B cell (primary cell): Measurements from ENCODE around the gene IL1A. TPM values are rescaled to one million over a fixed set of nuclear protein-coding genes. Genes with fewer than 3 reads are reported as not detected.

Experiments
- ATAC-seq: fragments of 200-7000 bp; cut with Tn5 transposase; one replicate; pipeline ENCODE4 v1.10.0; 2021; ENCODE audit warnings: low read depth, mild to moderate bottlenecking, moderate number of reproducible peaks, moderate library complexity
- CTCF ChIA-PET: fragments of 350-600 bp; sonication (Branson Sonifier 250); formaldehyde crosslinking; loops from one replicate; lab custom pipeline; 2021; ENCODE audit warnings: antibody characterized with exemption, inconsistent platforms; lab: Charles Lee
- POLR2A ChIA-PET: fragments of 350-600 bp; sonication (Branson Sonifier 250); formaldehyde crosslinking; loops from one replicate; lab custom pipeline; 2021; ENCODE audit warnings: antibody characterized with exemption; lab: Charles Lee
- DNase-seq: peaks from one replicate; pipeline ENCODE4 v3.0.0; 2013
- H2AFZ ChIP-seq: 2 replicates; pipeline ENCODE4 v1.6.1; 2012; ENCODE audit warnings: mild to moderate bottlenecking, low read depth, low read length; ENCODE audit not compliant: insufficient read depth, poor library complexity, severe bottlenecking
- H3K27ac ChIP-seq, 2 donors: 1 replicate in 1 of 2; 2 replicates in 1 of 2; pipeline ENCODE4 v1.5.1; 2012 to 2013; ENCODE audit warnings: low read length in 2 of 2, mild to moderate bottlenecking in 2 of 2, moderate library complexity in 1 of 2
- H3K27me3 ChIP-seq, 4 experiments: fragments of 200-600 bp in 1 of 4; sonication (generic) in 1 of 4; replicated peaks in 1 of 4; 1 replicate in 2 of 4; 2 replicates in 2 of 4; pipeline versions ENCODE4 v1.6.1 to v1.7.0; 2013 to 2016; ENCODE audit warnings: low read length in 3 of 4, mild to moderate bottlenecking in 2 of 4, mixed read lengths in 1 of 4, moderate library complexity in 1 of 4; ENCODE audit not compliant: insufficient read depth in 4 of 4, control insufficient read depth in 3 of 4; ENCODE audit errors: control extremely low read depth in 1 of 4
- H3K36me3 ChIP-seq, 2 experiments: replicated peaks in 1 of 2; 1 replicate in 1 of 2; 2 replicates in 1 of 2; pipeline versions ENCODE4 v1.6.1 to v1.7.1; 2013; ENCODE audit warnings: low read length in 1 of 2; ENCODE audit not compliant: insufficient read depth in 2 of 2, control insufficient read depth in 1 of 2; ENCODE audit errors: control extremely low read depth in 1 of 2, extremely low read depth in 1 of 2
- H3K4me1 ChIP-seq, 2 donors: fragments of 200-600 bp in 1 of 2; sonication (generic) in 1 of 2; 1 replicate in 1 of 2; 2 replicates in 1 of 2; pipeline versions ENCODE4 v1.5.1 to v1.6.1; 2013 to 2017; ENCODE audit warnings: low read length in 2 of 2; ENCODE audit not compliant: control insufficient read depth in 2 of 2, insufficient read depth in 2 of 2
- H3K4me2 ChIP-seq: replicated peaks from 2 replicates; pipeline ENCODE3; 2012; ENCODE audit warnings: mild to moderate bottlenecking, low read depth, low read length; ENCODE audit not compliant: poor library complexity, severe bottlenecking
- H3K4me3 ChIP-seq, 5 experiments: fragments of 200-600 bp in 1 of 5; sonication (generic) in 1 of 5; 1 replicate in 3 of 5; 2 replicates in 2 of 5; pipeline versions ENCODE4 v1.5.1 to v1.7.0; 2011 to 2016; ENCODE audit warnings: low read length in 4 of 5, mild to moderate bottlenecking in 4 of 5, low read depth in 2 of 5, control low read depth in 1 of 5, moderate library complexity in 1 of 5; ENCODE audit not compliant: insufficient read depth in 1 of 5; ENCODE audit errors: control extremely low read depth in 1 of 5, extremely low read depth in 1 of 5
- H3K79me2 ChIP-seq: fragments of 200-600 bp; sonication (generic); one replicate; pipeline ENCODE4 v1.6.0; 2016; ENCODE audit warnings: low read length; ENCODE audit not compliant: control insufficient read depth, insufficient read depth
- H3K9ac ChIP-seq: fragments of 200-600 bp; sonication (generic); 2 replicates; pipeline ENCODE4 v1.6.1; 2017; ENCODE audit warnings: mild to moderate bottlenecking, low read length, moderate library complexity
- H3K9me3 ChIP-seq, 3 donors: one replicate each; pipeline versions ENCODE4 v1.6.1 to v1.7.1; 2013; ENCODE audit warnings: low read length in 2 of 3; ENCODE audit not compliant: control insufficient read depth in 2 of 3, insufficient read depth in 1 of 3; ENCODE audit errors: control extremely low read depth in 1 of 3
- H4K20me1 ChIP-seq: 2 replicates; pipeline ENCODE4 v1.6.0; 2012; ENCODE audit warnings: mild to moderate bottlenecking, low read length; ENCODE audit not compliant: insufficient read depth, control insufficient read depth, poor library complexity, severe bottlenecking
- H3K27ac Mint-ChIP-seq: one replicate; pipeline ENCODE4 v1.8.0; 2021; ENCODE audit warnings: mixed read lengths
- H3K27me3 Mint-ChIP-seq: one replicate; pipeline ENCODE4 v1.8.0; 2021; ENCODE audit warnings: mixed read lengths
- H3K4me1 Mint-ChIP-seq: one replicate; pipeline ENCODE4 v1.8.0; 2021; ENCODE audit warnings: mixed read lengths
- H3K4me3 Mint-ChIP-seq: one replicate; pipeline ENCODE4 v1.8.0; 2021; ENCODE audit warnings: mixed read lengths
- H3K9me3 Mint-ChIP-seq: one replicate; pipeline ENCODE4 v1.8.0; 2022; ENCODE audit warnings: mixed read lengths; ENCODE audit not compliant: insufficient read depth
- EZH2 ChIP-seq: IDR thresholded peaks from 2 replicates; pipeline ENCODE4 v1.6.1; 2012; ENCODE audit warnings: borderline replicate concordance, low read depth, mild to moderate bottlenecking, moderate library complexity, low read length; ENCODE audit not compliant: insufficient read depth, poor library complexity, severe bottlenecking
- WGBS: methylation state at CpG from one replicate; pipeline ENCODE4 v1.1.5; 2013; ENCODE audit warnings: missing lambda C conversion rate; ENCODE audit not compliant: insufficient coverage; 5-methylcytosine and 5-hydroxymethylcytosine counted together
- intact Hi-C: fragments of 100-400 bp; cut with micrococcal nuclease; formaldehyde crosslinking; loops from one replicate; pipeline ENCODE4 v1.10.0; 2022
- polyA plus RNA-seq: library from polyadenylated mRNA; depleted of rRNA; stranded (reverse); fragments of >200 nt; gene quantifications from 2 replicates; pipeline ENCODE4 v1.2.3, GENCODE V29; 2012
- total RNA-seq, 2 donors: library from RNA; stranded (reverse); fragments of 120-200 nt in 1 of 2; gene quantifications; 1 replicate in 1 of 2; 2 replicates in 1 of 2; pipeline versions ENCODE4 v1.2.3 to v1.2.4, GENCODE V29; 2013 to 2022
- TF ChIP-seq, protein P1 (sequence below): fragments of 200-600 bp; IDR thresholded peaks from one replicate; pipeline ENCODE4 v1.8.0; 2022; ENCODE audit warnings: antibody characterized with exemption, mild to moderate bottlenecking

Gene IL1A
- total and polyA plus RNA-seq, 2 donors (not counting 1 experiment from before 2014, with no cell fraction given), result 0.15 TPM; not detected in 1

GRCh38 chr2:112762276-112762675 lies 22.0 kb downstream of the IL1A start:
- TF ChIP-seq, protein P1, sequence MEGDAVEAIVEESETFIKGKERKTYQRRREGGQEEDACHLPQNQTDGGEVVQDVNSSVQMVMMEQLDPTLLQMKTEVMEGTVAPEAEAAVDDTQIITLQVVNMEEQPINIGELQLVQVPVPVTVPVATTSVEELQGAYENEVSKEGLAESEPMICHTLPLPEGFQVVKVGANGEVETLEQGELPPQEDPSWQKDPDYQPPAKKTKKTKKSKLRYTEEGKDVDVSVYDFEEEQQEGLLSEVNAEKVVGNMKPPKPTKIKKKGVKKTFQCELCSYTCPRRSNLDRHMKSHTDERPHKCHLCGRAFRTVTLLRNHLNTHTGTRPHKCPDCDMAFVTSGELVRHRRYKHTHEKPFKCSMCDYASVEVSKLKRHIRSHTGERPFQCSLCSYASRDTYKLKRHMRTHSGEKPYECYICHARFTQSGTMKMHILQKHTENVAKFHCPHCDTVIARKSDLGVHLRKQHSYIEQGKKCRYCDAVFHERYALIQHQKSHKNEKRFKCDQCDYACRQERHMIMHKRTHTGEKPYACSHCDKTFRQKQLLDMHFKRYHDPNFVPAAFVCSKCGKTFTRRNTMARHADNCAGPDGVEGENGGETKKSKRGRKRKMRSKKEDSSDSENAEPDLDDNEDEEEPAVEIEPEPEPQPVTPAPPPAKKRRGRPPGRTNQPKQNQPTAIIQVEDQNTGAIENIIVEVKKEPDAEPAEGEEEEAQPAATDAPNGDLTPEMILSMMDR, result no peak
- TF ChIP-seq EZH2, result no peak
- no peak overlapping the region for H3K9ac ChIP-seq
- H3K27ac ChIP-seq, result no peak overlapping the region
- H4K20me1 ChIP-seq, result no peaks in the 10 kb centered on the region
- Mint-ChIP-seq H3K9me3 (no peaks in the 10 kb centered on the region), H3K4me3 (no peak overlapping the region), H3K27me3 (no peaks in the 10 kb centered on the region), H3K4me1 (peaks cover 21% of the 10 kb centered on the region), H3K27ac (no peak overlapping the region)
- ChIA-PET POLR2A (no interaction called here), CTCF (interaction anchor here (0.7 to 1.0 kb wide), 2 partner anchors 9 to 10 kb away, joined by 3 to 4 read pairs; no protein-coding TSS in a partner anchor)
- peaks cover 13% of the 10 kb centered on the region for H3K79me2 ChIP-seq
- no peak for ATAC-seq
- no peak overlapping the region for H3K4me3 ChIP-seq
- H3K36me3 ChIP-seq, result no peaks in the 10 kb centered on the region
- H2AFZ ChIP-seq, result no peak overlapping the region
- no peak overlapping the region for H3K4me2 ChIP-seq
- DNase-seq, result no peak
- intact Hi-C loops, result loop anchor here (10.0 kb wide), 1 partner anchor 277 kb away; the partner anchor contains the start of gene TTL
- H3K9me3 ChIP-seq, result no peaks in the 10 kb centered on the region
- 94% methylated on average over 4 of the region's 4 CpGs for WGBS
- no peaks in the 10 kb centered on the region for H3K27me3 ChIP-seq
- H3K4me1 ChIP-seq, result peaks cover 5 to 12% of the 10 kb centered on the region in 2 donors

- H3K27me3 Mint-ChIP-seq, result no peaks in the 10 kb centered on the region
- Histone ChIP-seq H3K9me3 (no peaks in the 10 kb centered on the region), H4K20me1 (no peaks in the 10 kb centered on the region), H3K9ac (no peak overlapping the region), H3K36me3 (no peaks in the 10 kb centered on the region), H3K27ac (no peak overlapping the region), H3K4me3 (no peak overlapping the region), H3K79me2 (peaks cover 13% of the 10 kb centered on the region), H2AFZ (no peak overlapping the region), H3K4me1 (peaks cover 2 to 10% of the 10 kb centered on the region in 2 donors), H3K4me2 (no peak overlapping the region), H3K27me3 (no peaks in the 10 kb centered on the region)
- no peaks in the 10 kb centered on the region for H3K9me3 Mint-ChIP-seq
- peaks cover 17% of the 10 kb centered on the region for H3K4me1 Mint-ChIP-seq
- ATAC-seq (no peak), DNase-seq (no peak)
- TF ChIP-seq, protein P1, result no peak
- TF ChIP-seq EZH2, result no peak
- CTCF ChIA-PET, result interaction anchor here (1.3 to 2.3 kb wide), 2 partner anchors 11 to 125 kb away, joined by 6 to 16 read pairs; no protein-coding TSS in a partner anchor
- intact Hi-C loops, result loop anchor here (10.0 kb wide), 1 partner anchor 275 kb away; the partner anchor contains the start of gene TTL
- H3K4me3 Mint-ChIP-seq, result no peak overlapping the region
- H3K27ac Mint-ChIP-seq, result no peak overlapping the region
- WGBS, result no CpG with 5 or more reads among the region's 1 CpG
- POLR2A ChIA-PET, result no interaction called here
Observed at GRCh38 chr2:112760149-112760548, 24.1 kb downstream of the IL1A start.
